Motor neuron (in vitro differentiated cells): ENCODE results near the gene CORO7. TPM values are rescaled to one million over a fixed set of nuclear protein-coding genes. Genes with fewer than 3 reads are reported as not detected.

ENCODE experiments used
- ATAC-seq, 8 experiments: fragments of 200-7000 bp; cut with Tn5 transposase; replicated peaks in 6 of 8; 2 replicates each; pipeline ENCODE4 v1.8.0; 2021; ENCODE audit warnings: mild to moderate bottlenecking in 8 of 8, moderate library complexity in 8 of 8
- H3K27ac ChIP-seq, 2 donors: fragments of 250-450 bp; sonication (Bioruptor Pico); 2 replicates each; pipeline ENCODE4 v1.9.0; 2021; ENCODE audit warnings: antibody characterized with exemption in 2 of 2, mild to moderate bottlenecking in 2 of 2, moderate library complexity in 1 of 2
- H3K4me1 ChIP-seq, 2 donors: fragments of 250-450 bp; sonication (Bioruptor Pico); replicated peaks in 1 of 2; 2 replicates each; pipeline ENCODE4 v1.6.1; 2021; ENCODE audit warnings: antibody characterized with exemption in 2 of 2, mild to moderate bottlenecking in 2 of 2, moderate library complexity in 1 of 2
- H3K4me3 ChIP-seq, 5 donors: fragments of 250-450 bp; sonication (Bioruptor Pico); 2 replicates each; pipeline ENCODE4 v1.9.0; 2021; ENCODE audit warnings: antibody characterized with exemption in 5 of 5, mild to moderate bottlenecking in 5 of 5, moderate library complexity in 4 of 5
- WGBS, 10 experiments: fragments of 450-650 bp; shearing (Covaris generic); methylation state at CpG; one replicate each; pipeline ENCODE4 v1.0.0; 2022; 5-methylcytosine and 5-hydroxymethylcytosine counted together
- in situ Hi-C, 9 experiments: fragments of 400-800 bp; cut with MboI; loops; one replicate each; pipeline ENCODE4 v1.15.0; 2021; ENCODE audit warnings: low sequenced_read_pairs in 9 of 9, low pct_unique_long_range_greater_than_20kb in 2 of 9; ENCODE audit not compliant: unreplicated experiment in 9 of 9
- total RNA-seq, 8 experiments: library from RNA; unstranded; fragments of 300-600 nt; gene quantifications; 2 replicates each; pipeline versions ENCODE4 v1.2.3 to v1.2.4, GENCODE V29; 2022

CORO7 gene
- total RNA-seq, 8 experiments from 2014 or later = 6.0 to 30.1 (median 26.8) TPM

DNA sequence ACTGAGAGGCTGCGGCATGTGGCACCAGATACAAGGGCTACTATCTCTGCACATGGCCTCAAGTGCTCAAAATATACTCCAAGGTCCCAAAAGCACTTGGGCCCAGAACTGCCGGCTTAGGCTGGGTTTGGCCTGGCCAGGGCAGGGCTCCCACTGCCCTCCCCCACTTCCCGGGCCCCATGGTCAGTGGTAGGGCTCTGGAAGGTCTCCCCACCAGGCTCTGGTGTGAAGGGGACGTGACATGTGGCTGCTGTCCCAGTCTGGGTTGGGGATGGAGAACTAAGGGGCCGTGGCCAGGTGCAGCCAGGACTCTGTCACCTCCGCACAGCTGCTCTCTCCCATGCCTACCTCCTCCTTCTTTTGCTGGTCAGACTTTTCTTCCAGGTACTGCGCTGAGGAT lies 59.6 kb downstream of the CORO7 start:
- in situ Hi-C loops = loop anchor here in 3 of 9 experiments (5.0 to 10.0 kb wide), 3 partner anchors 40 to 58 kb away; partner anchors contain the start of gene CORO7 (in 1 of the 3)
- 48 to 100% (median 71%) methylated on average over 1 to 4 of the region's 7 CpGs; no CpG with 5 or more reads in 6 of the 10 experiments for WGBS, 10 experiments
- H3K4me1 ChIP-seq = peaks cover 2 to 3% of the 10 kb centered on the region in 2 donors
- H3K27ac ChIP-seq = no peak overlapping the region
- no peak overlapping the region for H3K4me3 ChIP-seq
- ATAC-seq = no peak

DNA sequence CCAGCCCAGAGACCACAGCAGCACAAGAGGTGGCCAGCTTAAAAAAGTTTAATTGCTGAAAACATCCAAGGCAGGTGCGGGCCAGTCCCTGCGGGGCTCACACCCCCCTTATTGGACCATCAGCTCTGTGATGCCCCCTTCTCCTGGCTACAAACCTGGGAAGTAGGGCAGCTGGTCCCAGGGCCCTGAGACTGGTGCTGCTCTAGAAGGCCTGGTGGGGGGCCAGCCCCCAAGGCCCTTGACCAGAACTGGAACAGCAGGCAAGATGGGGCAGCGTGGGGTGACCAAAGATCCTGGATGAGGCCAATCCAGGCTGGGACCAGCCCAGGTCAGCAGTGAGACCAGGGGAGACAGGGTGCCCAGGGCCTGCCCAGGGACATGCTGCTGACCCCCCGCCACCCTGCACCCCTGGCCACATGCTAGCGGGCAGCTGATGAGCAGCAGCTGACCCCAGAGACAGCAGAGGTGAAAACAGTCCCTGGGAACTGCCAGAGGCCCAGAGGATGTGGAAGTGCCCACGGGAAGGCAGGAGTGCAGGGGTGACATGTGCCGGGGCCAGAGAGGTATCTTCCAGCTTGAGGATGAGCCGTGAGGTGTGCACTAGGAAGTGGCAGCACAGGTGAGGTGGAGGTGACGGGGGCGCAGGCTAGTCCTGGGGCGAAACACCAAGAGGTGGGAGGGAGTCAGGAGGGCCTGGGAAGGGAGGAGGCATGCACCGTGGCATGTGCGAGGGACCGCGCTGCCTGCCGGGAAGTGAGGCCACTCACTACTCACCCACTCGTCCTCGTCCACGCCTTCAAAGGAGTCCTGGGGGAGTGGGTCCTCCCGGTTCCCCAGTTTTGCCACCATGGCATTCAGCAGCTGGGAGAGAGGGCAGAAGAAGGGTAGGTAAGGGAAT lies 61.6 kb downstream of the CORO7 start:
- Histone ChIP-seq H3K27ac (no peak overlapping the region), H3K4me3 (no peak overlapping the region), H3K4me1 (peaks cover 11 to 13% of the 10 kb centered on the region in 2 donors)
- WGBS, 10 experiments = 80 to 100% (median 85%) methylated on average over 2 to 6 of the region's 20 CpGs; no CpG with 5 or more reads in 5 of the 10 experiments
- ATAC-seq = no peak
- in situ Hi-C loops = loop anchor here in 3 of 9 experiments (5.0 to 10.0 kb wide), 3 partner anchors 43 to 60 kb away; partner anchors contain the start of gene CORO7 (in 1 of the 3)

- 90 to 100% (median 97%) methylated on average over 1 to 4 of the region's 4 CpGs; no CpG with 5 or more reads in 2 of the 10 experiments for WGBS, 10 experiments
- Histone ChIP-seq H3K27ac (no peak overlapping the region), H3K4me3 (no peak overlapping the region), H3K4me1 (peaks cover 9 to 14% of the 10 kb centered on the region in 2 donors)
- ATAC-seq = no peak
- in situ Hi-C loops = loop anchor here in 2 of 9 experiments (10.0 kb wide), 2 partner anchors 51 to 61 kb away; partner anchors contain the start of gene CORO7 (in 1 of the 2)
Observed at GRCh38 chr16:4353675-4354074, 62.7 kb downstream of the CORO7 start.

DNA sequence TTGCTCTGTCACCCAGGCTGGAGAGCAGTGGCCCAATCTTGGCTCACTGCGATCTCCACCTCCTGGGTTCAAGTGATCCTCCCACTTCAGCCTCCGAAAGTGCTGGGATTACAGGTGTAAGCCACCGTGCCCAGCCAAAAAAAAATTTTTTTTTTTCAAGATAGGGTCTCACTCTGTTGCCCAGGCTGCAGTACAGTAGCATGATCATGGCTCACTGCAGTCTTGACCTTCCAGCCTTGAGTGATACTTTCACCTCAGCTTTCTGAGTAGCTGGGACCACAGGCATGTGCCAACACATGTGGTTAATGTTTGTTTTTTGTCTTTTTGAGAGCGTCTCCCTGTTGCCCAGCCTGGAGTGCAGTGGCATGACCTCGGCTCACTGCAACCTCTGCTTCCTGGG lies 63.6 kb downstream of the CORO7 start:
- WGBS, 10 experiments = 50 to 100% (median 98%) methylated on average over 1 to 5 of the region's 5 CpGs; no CpG with 5 or more reads in 2 of the 10 experiments
- Histone ChIP-seq H3K4me1 (peaks cover 9 to 14% of the 10 kb centered on the region in 2 donors), H3K27ac (no peak overlapping the region), H3K4me3 (no peak overlapping the region)
- no peak for ATAC-seq
- in situ Hi-C loops = loop anchor here in 2 of 9 experiments (10.0 kb wide), 2 partner anchors 52 to 62 kb away; partner anchors contain the start of gene CORO7 (in 1 of the 2)

- Histone ChIP-seq H3K4me1 (peaks cover 9 to 14% of the 10 kb centered on the region in 2 donors), H3K4me3 (no peak overlapping the region), H3K27ac (no peak overlapping the region)
- in situ Hi-C loops = loop anchor here in 2 of 9 experiments (10.0 kb wide), 2 partner anchors 53 to 63 kb away; partner anchors contain the start of gene CORO7 (in 1 of the 2)
- WGBS, 10 experiments = 33 to 100% (median 80%) methylated on average over 1 to 6 of the region's 7 CpGs; no CpG with 5 or more reads in 2 of the 10 experiments
- ATAC-seq = peak in 5 of 8 experiments; percentile 13 to 45 (median 36)
Observed at GRCh38 chr16:4351880-4352279, 64.5 kb downstream of the CORO7 start.

DNA sequence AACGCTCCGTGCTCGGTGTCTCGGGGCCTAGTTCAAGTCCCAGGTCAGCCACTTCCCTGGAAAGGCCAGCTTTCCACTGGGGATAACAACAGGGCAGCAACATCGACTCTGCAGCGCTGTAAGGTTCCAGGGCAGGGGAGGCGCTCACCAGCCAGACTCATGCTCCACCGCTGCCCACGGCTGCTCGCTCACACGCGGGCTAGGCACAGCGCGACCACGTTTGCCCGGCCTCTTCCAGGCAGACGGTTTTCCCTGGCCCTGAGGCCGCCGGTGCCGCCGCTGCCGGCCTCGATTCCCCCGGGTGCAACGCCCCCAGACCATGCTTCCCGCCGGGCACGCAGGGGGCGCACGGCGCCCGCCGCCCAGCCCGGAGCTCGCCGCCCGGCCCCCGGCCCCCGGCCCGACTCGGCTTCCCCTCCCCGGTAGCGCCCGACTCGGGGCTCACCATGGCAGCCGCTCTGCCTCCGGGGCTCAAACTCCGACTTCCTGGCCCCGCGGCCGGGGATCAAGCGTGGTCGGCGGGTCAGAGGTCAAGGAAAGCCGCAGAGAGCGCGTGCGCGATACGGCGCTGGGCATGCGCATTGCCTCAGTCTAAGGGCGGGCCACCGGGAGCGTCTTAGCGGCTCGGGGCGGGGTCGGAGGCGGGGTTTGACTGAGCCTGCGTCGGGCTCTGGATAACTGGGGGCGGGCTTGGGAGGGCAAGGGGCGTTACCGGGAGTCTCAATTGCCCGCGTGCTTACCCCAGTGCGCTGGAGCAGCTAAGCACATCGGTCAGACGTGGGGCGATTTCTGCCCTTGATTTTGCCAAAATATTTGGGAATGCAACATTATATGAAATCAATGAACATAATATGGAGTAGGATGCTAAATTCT lies 65.4 kb downstream of the CORO7 start, which contains the start of gene PAM16:
PAM16 (minus strand) TSS at position 535 of the 873 bp plus-strand sequence; CDS start at position 448, 87 bp downstream.
- peak within 1 kb of the TSS; percentile 82 to 95 (median 94) for H3K4me3 ChIP-seq
- in situ Hi-C loops = loop anchor here in 2 of 9 experiments (10.0 kb wide), 2 partner anchors 54 to 64 kb away; partner anchors contain the start of gene CORO7 (in 1 of the 2)
- ATAC-seq = peak; percentile 68 to 94 (median 92)
- peaks cover 9 to 14% of the 10 kb centered on the region in 2 donors for H3K4me1 ChIP-seq
- H3K27ac ChIP-seq = peak within 1 kb of the TSS; percentile 62 to 87
- WGBS, 10 experiments = 0% methylated on average over 2 to 5 of the region's 81 CpGs; no CpG with 5 or more reads in 8 of the 10 experiments

DNA sequence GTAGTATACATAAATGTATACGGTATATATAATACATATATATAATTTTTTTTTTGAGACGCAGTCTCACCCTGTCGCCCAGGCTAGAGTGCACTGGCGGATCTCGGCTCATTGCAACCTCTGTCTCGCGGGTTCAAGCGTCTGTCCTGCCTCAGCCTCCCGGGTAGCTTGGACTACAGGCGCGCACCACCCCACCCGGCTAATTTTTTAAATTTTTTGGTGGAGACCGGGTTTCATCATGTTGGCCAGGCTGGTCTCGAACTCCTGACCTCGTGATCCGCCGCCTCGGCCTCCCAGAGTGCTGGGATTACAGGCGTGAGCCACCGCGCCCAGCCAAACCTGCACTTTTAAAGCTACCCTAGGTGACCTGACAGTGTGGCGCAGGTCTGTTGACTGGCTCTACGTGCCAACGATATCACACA lies 66.0 kb downstream of the CORO7 start:
- Histone ChIP-seq H3K27ac (peak overlapping the region; percentile 62 to 87), H3K4me3 (peak overlapping the region; percentile 82 to 95 (median 94)), H3K4me1 (peaks cover 10 to 14% of the 10 kb centered on the region in 2 donors)
- in situ Hi-C loops = loop anchor here in 2 of 9 experiments (10.0 kb wide), 2 partner anchors 54 to 64 kb away; partner anchors contain the start of gene CORO7 (in 1 of the 2)
- no peak for ATAC-seq
- 0 to 85% (median 4%) methylated on average over 2 to 7 of the region's 24 CpGs; no CpG with 5 or more reads in 5 of the 10 experiments for WGBS, 10 experiments

- H3K4me3 ChIP-seq = no peak overlapping the region
- H3K27ac ChIP-seq = no peak overlapping the region
- in situ Hi-C loops = no loop called here
- ATAC-seq = no peak
- H3K4me1 ChIP-seq = peaks cover 13 to 14% of the 10 kb centered on the region in 2 donors
- 100% methylated on average over 1 to 3 of the region's 5 CpGs; no CpG with 5 or more reads in 3 of the 10 experiments for WGBS, 10 experiments
Observed at GRCh38 chr16:4349332-4349731, 67.1 kb downstream of the CORO7 start.

GRCh38 chr16:4347765-4348509 lies 68.5 kb downstream of the CORO7 start:
- no peak overlapping the region for H3K27ac ChIP-seq
- peak in 3 of 8 experiments; percentile 1 to 30 (median 3) for ATAC-seq
- no peak overlapping the region for H3K4me3 ChIP-seq
- WGBS, 10 experiments = 32 to 100% (median 77%) methylated on average over 1 to 9 of the region's 17 CpGs; no CpG with 5 or more reads in 2 of the 10 experiments
- in situ Hi-C loops = no loop called here
- H3K4me1 ChIP-seq = peaks cover 13 to 14% of the 10 kb centered on the region in 2 donors

GRCh38 chr16:4347010-4347409 lies 69.4 kb downstream of the CORO7 start:
- WGBS, 10 experiments = 80 to 100% (median 89%) methylated on average over 1 to 6 of the region's 8 CpGs; no CpG with 5 or more reads in 4 of the 10 experiments
- peaks cover 13 to 14% of the 10 kb centered on the region in 2 donors for H3K4me1 ChIP-seq
- in situ Hi-C loops = no loop called here
- ATAC-seq = no peak
- no peak overlapping the region for H3K27ac ChIP-seq
- H3K4me3 ChIP-seq = no peak overlapping the region
